Heart left ventricle (tissue), 16 donors: ENCODE results near the gene SGPP2. TPM values are rescaled to one million over a fixed set of nuclear protein-coding genes. Genes with fewer than 3 reads are reported as not detected.

Experiments used
- ATAC-seq, 4 donors: fragments of 200-7000 bp; cut with Tn5 transposase; one replicate each; pipeline ENCODE4 v1.9.1; 2020 to 2022; ENCODE audit warnings: moderate library complexity in 4 of 4, mild to moderate bottlenecking in 3 of 4, moderate number of reproducible peaks in 1 of 4
- DNase-seq, 5 donors: peaks; one replicate each; pipeline ENCODE4 v3.0.0-alpha.2; 2020
- H3K27ac ChIP-seq, 12 donors: fragments of 200-600 bp; sonication (generic) in 4 of 12; one replicate each; pipeline versions ENCODE4 v1.5.0 to v1.8.0; 2016 to 2022; ENCODE audit warnings: mild to moderate bottlenecking in 2 of 12
- H3K27me3 ChIP-seq, 9 donors: fragments of 200-600 bp; sonication (generic) in 2 of 9; one replicate each; pipeline versions ENCODE4 v1.5.1 to v1.8.0; 2016 to 2022; ENCODE audit warnings: mild to moderate bottlenecking in 3 of 9
- H3K36me3 ChIP-seq, 9 donors: fragments of 200-600 bp; sonication (generic) in 2 of 9; one replicate each; pipeline versions ENCODE4 v1.5.0 to v1.8.0; 2018 to 2022; ENCODE audit warnings: mild to moderate bottlenecking in 2 of 9
- H3K4me1 ChIP-seq, 12 donors: fragments of 200-600 bp; sonication (generic) in 4 of 12; one replicate each; pipeline versions ENCODE4 v1.5.0 to v1.8.0; 2016 to 2022; ENCODE audit warnings: mild to moderate bottlenecking in 3 of 12
- H3K4me3 ChIP-seq, 12 donors: fragments of 200-600 bp; sonication (generic) in 4 of 12; one replicate each; pipeline versions ENCODE4 v1.5.0 to v1.8.0; 2017 to 2022; ENCODE audit warnings: mild to moderate bottlenecking in 9 of 12, moderate library complexity in 4 of 12
- H3K9me3 ChIP-seq, 12 donors: fragments of 200-600 bp; sonication (generic) in 4 of 12; one replicate each; pipeline versions ENCODE4 v1.5.0 to v1.8.0; 2016 to 2022; ENCODE audit warnings: mild to moderate bottlenecking in 1 of 12
- POLR2A ChIP-seq, 2 donors: fragments of 450-650 bp; IDR thresholded peaks; one replicate each; pipeline ENCODE4 v1.6.1; 2017; ENCODE audit warnings: antibody characterized with exemption in 2 of 2, mild to moderate bottlenecking in 2 of 2, moderate library complexity in 2 of 2
- WGBS, 4 donors: extraction: QIAGEN DNeasy Blood & Tissue Kit in 2 of 4; methylation state at CpG; one replicate each; pipeline versions ENCODE4 v1.1.5 to v1.1.7; 2013 to 2018; 5-methylcytosine and 5-hydroxymethylcytosine counted together
- intact Hi-C, 10 donors: fragments of 100-400 bp; cut with DNase I; formaldehyde crosslinking; loops; one replicate each; pipeline versions ENCODE4 v1.11.1 to v1.14.2; 2022
- polyA plus RNA-seq, 2 donors: library from polyadenylated mRNA; stranded (reverse); fragments of 200-250 nt; gene quantifications; one replicate each; pipeline ENCODE4 v1.2.3, GENCODE V29; 2013
- total RNA-seq, 9 donors: library from RNA; depleted of rRNA in 2 of 9; stranded (reverse); fragments of >200 nt in 2 of 9; fragmentation: NEBNext Ultra II Directional in 3 of 9; extraction: Animal tissue kit (Norgen Biotek cat#: 25700) in 3 of 9; gene quantifications; one replicate each; pipeline versions ENCODE4 v1.1.0 to v1.2.4, GENCODE V29; 2016 to 2023
- TF ChIP-seq, protein P1 (sequence below), 12 donors: fragments of 200-600 bp; sonication (generic) in 4 of 12; IDR thresholded peaks; one replicate each; pipeline versions ENCODE4 v1.5.0 to v1.8.0; 2018 to 2022; ENCODE audit warnings: antibody characterized with exemption in 12 of 12, mild to moderate bottlenecking in 5 of 12
- donor health status: ischemic (EF 13 %, LVEDD 7.1; RV severe dilation, severe dysfunction).
- donor health status: healthy with polysubstance abuse.
- donor health status: DM: no; HTN: yes; CAD: no.
- donor health status: DM: no; HTN: no; CAD: no.
- donor health status: ischemic (EF 25% LVEDD 6.9; RV normal size, moderate dysfunction).
- donor health status: ischemic (EF 25% LVEDD 5.7; RV mildly dilated, moderate dysfunction).
- donor health status: healthy.
- donor health status: DM: yes; HTN: yes; CAD: no.
- donor health status: ischemic (EF 35%, LVEDD 5.7; RV mildly dilated, moderate dysfunction).
- donor health status: nonischemic (EF 11% LVEDD 7.7; RV severe dilation, severe dysfunction).
- donor health status: DM: yes; HTN: yes; CAD: no.
- donor health status: PGD.
- donor health status: ischemic (EF 29% LVEDD 5.4; RV normal size, mild dysfunction).
- donor health status: nonischemic (EF 23%, LVEDD 6.1; RV moderate dilation, normal function).

Gene SGPP2
- total and polyA plus RNA-seq, 11 donors: 1.6 to 25.8 (median 12.4) TPM

DNA sequence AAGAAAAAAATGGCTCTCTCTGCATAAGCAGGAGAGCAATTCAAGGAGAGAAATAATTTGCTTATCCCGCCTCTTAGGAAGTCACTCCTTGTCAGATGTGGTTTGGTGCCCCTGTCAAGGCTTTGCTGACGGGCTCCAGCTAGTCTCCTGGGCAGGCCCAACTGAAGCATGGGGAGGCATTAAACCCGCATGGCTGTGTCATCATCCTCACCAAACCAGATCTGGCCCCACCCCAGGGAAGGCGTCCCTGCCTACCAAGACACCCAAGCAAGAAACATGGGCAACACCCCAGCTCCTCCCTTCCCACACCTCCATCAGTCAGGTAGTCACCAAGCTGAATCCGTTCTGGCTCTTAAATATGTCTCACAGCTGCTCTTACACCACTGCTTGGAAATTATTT lies 108.0 kb downstream of the SGPP2 start:
- Histone ChIP-seq H3K27ac (no peak overlapping the region), H3K4me3 (no peak overlapping the region), H3K4me1 (no peaks in the 10 kb centered on the region), H3K9me3 (no peaks in the 10 kb centered on the region), H3K36me3 (no peaks in the 10 kb centered on the region), H3K27me3 (no peaks in the 10 kb centered on the region)
- intact Hi-C loops: no loop called here
- DNase-seq (no peak), ATAC-seq (no peak)
- TF ChIP-seq, protein P1, sequence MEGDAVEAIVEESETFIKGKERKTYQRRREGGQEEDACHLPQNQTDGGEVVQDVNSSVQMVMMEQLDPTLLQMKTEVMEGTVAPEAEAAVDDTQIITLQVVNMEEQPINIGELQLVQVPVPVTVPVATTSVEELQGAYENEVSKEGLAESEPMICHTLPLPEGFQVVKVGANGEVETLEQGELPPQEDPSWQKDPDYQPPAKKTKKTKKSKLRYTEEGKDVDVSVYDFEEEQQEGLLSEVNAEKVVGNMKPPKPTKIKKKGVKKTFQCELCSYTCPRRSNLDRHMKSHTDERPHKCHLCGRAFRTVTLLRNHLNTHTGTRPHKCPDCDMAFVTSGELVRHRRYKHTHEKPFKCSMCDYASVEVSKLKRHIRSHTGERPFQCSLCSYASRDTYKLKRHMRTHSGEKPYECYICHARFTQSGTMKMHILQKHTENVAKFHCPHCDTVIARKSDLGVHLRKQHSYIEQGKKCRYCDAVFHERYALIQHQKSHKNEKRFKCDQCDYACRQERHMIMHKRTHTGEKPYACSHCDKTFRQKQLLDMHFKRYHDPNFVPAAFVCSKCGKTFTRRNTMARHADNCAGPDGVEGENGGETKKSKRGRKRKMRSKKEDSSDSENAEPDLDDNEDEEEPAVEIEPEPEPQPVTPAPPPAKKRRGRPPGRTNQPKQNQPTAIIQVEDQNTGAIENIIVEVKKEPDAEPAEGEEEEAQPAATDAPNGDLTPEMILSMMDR (IDR thresholded peaks at IDR 0.05): no peak
- TF ChIP-seq POLR2A (IDR thresholded peaks at IDR 0.05): no peak
- 80 to 85% (median 84%) methylated on average over 5 of the region's 5 CpGs for WGBS, 4 donors

DNA sequence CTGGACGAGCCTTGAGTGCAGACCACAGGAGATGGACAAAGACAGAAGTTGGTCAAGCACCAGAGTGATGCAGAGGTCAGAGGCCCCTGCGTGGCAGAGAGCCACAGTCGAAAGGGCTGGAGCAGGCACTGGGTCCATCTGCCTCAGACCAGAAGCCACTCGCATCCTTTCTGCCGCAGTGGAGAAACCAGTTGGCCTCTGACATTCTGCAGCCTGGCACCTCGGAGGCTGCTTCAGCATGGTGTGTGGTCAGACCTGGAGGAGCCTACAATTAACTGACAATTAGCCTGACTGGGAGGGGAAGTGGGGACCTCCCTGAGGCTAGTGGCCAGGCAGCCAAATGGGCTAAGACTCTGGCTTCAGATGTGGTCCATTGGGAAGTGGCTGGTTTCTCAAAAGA lies 111.1 kb downstream of the SGPP2 start:
- intact Hi-C loops: no loop called here
- no peak overlapping the region for H3K4me3 ChIP-seq
- H3K27ac ChIP-seq: no peak overlapping the region
- H3K36me3 ChIP-seq: no peaks in the 10 kb centered on the region
- TF ChIP-seq, protein P1 (IDR thresholded peaks at IDR 0.05): no peak
- TF ChIP-seq POLR2A (IDR thresholded peaks at IDR 0.05): no peak
- H3K4me1 ChIP-seq: no peaks in the 10 kb centered on the region
- DNase-seq (no peak), ATAC-seq (no peak)
- H3K27me3 ChIP-seq: no peaks in the 10 kb centered on the region
- WGBS, 4 donors: 71 to 85% (median 83%) methylated on average over 3 to 6 of the region's 6 CpGs
- H3K9me3 ChIP-seq: no peaks in the 10 kb centered on the region

DNA sequence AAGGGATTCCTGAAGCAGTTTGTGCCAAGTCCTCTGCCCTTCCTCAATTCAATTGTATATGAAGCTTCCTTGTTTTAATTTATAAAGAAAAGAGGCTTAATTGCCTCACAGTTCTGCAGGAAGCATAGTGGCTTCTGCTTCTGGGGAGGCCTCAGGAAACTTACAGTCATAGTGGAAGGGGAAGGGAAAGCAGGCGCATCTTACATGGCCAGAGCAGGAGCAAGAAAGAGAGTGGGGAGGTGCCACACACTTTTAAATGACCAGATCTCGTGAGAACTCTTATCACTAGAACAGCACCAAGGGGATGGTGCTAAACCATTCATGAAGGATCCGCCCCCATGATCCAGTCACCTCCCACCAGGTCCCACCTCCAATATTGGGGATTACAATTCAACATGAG lies 114.2 kb downstream of the SGPP2 start:
- 74 to 95% (median 82%) methylated on average over 3 of the region's 3 CpGs for WGBS, 4 donors
- Histone ChIP-seq H3K27me3 (no peaks in the 10 kb centered on the region), H3K4me1 (no peaks in the 10 kb centered on the region), H3K9me3 (no peaks in the 10 kb centered on the region), H3K27ac (no peak overlapping the region), H3K4me3 (no peak overlapping the region), H3K36me3 (no peaks in the 10 kb centered on the region)
- intact Hi-C loops: no loop called here
- no peak for ATAC-seq
- TF ChIP-seq, protein P1 (IDR thresholded peaks at IDR 0.05): no peak
- no peak for TF ChIP-seq POLR2A (IDR thresholded peaks at IDR 0.05)
- no peak for DNase-seq

DNA sequence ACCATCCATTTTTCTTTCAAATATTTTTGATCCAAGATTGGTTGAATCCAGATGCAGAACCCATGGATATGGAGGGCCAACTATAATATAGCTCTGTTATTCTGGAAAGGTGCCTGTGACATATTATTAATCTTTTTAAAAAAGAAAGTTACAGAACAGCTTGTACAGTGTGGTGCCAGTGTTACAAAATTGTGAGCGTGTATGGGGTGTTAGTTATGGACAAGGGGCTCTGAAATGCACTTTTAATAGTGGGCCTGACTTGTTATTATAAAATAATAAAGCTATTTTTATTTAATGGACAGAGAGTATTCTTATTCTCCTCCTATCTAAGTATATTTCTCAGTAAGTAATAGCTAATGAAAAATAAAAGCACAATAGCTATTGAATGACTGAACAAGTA lies 120.3 kb downstream of the SGPP2 start:
- H3K4me1 ChIP-seq: peaks cover 0 to 6% (median 0%) of the 10 kb centered on the region in 12 donors
- no peaks in the 10 kb centered on the region for H3K27me3 ChIP-seq
- intact Hi-C loops: no loop called here
- DNase-seq (no peak), ATAC-seq (no peak)
- H3K27ac ChIP-seq: no peak overlapping the region
- H3K4me3 ChIP-seq: no peak overlapping the region
- TF ChIP-seq, protein P1 (IDR thresholded peaks at IDR 0.05): no peak
- TF ChIP-seq POLR2A (IDR thresholded peaks at IDR 0.05): no peak
- no peaks in the 10 kb centered on the region for H3K36me3 ChIP-seq
- H3K9me3 ChIP-seq: no peaks in the 10 kb centered on the region
- WGBS, 4 donors: 78 to 88% (median 85%) methylated on average over 1 of the region's 1 CpG
